Measurements from ENCODE around the gene ENTPD8.

DNA sequence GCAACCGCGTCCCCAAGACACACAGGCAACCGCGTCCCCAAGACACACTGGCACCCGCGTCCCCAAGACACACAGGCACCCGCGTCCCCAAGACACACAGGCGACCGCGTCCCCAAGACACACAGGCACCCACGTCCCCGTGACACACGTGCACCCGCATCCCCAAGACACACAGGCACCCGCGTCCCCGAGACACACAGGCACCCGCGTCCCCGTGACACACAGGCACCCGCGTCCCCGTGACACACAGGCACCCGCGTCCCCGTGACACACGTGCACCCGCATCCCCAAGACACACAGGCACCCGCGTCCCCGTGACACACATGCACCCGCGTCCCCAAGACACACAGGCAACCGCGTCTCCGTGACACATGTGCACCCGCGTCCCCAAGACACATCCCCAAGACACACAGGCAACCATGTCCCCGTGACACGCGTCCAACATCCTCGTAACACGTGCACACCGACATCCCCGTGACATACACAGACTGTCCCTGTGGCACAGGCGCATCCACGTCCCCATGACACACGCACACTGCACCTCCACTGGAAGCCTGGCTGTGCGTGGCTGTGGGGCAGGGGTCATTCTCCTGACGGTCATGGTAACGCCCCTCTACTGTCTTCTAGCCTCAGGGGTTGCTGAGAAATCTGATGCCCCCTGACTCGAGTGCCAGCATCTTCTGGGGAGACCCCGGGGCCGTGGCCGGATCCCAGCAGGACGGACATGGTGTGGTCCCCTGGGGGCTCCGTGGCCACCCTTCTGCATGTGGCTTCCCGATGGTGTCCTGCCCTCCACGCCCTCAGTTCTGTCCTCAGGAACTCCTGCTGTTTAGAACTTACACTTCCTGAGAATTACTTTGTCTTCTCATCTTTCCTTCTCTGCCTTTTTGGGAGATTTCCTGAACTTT, 42.3 kb downstream of the ENTPD8 start:
- TF ChIP-seq, protein P1, sequence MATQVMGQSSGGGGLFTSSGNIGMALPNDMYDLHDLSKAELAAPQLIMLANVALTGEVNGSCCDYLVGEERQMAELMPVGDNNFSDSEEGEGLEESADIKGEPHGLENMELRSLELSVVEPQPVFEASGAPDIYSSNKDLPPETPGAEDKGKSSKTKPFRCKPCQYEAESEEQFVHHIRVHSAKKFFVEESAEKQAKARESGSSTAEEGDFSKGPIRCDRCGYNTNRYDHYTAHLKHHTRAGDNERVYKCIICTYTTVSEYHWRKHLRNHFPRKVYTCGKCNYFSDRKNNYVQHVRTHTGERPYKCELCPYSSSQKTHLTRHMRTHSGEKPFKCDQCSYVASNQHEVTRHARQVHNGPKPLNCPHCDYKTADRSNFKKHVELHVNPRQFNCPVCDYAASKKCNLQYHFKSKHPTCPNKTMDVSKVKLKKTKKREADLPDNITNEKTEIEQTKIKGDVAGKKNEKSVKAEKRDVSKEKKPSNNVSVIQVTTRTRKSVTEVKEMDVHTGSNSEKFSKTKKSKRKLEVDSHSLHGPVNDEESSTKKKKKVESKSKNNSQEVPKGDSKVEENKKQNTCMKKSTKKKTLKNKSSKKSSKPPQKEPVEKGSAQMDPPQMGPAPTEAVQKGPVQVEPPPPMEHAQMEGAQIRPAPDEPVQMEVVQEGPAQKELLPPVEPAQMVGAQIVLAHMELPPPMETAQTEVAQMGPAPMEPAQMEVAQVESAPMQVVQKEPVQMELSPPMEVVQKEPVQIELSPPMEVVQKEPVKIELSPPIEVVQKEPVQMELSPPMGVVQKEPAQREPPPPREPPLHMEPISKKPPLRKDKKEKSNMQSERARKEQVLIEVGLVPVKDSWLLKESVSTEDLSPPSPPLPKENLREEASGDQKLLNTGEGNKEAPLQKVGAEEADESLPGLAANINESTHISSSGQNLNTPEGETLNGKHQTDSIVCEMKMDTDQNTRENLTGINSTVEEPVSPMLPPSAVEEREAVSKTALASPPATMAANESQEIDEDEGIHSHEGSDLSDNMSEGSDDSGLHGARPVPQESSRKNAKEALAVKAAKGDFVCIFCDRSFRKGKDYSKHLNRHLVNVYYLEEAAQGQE (IDR thresholded peaks at IDR 0.05; ENCODE audit: low read depth, low read length) = no peak
- TF ChIP-seq RFX5 (IDR thresholded peaks at IDR 0.05; ENCODE audit: low read depth, low read length) (no peak), RELA (IDR thresholded peaks at IDR 0.05; ENCODE audit: borderline replicate concordance, partially characterized antibody) (no peak), HDGF (IDR thresholded peaks at IDR 0.05) (no peak), HDAC2 (IDR thresholded peaks at IDR 0.05) (no peak), MTA3 (IDR thresholded peaks at IDR 0.05; ENCODE audit: borderline replicate concordance, low read length) (no peak)
- TF ChIP-seq, protein P2, sequence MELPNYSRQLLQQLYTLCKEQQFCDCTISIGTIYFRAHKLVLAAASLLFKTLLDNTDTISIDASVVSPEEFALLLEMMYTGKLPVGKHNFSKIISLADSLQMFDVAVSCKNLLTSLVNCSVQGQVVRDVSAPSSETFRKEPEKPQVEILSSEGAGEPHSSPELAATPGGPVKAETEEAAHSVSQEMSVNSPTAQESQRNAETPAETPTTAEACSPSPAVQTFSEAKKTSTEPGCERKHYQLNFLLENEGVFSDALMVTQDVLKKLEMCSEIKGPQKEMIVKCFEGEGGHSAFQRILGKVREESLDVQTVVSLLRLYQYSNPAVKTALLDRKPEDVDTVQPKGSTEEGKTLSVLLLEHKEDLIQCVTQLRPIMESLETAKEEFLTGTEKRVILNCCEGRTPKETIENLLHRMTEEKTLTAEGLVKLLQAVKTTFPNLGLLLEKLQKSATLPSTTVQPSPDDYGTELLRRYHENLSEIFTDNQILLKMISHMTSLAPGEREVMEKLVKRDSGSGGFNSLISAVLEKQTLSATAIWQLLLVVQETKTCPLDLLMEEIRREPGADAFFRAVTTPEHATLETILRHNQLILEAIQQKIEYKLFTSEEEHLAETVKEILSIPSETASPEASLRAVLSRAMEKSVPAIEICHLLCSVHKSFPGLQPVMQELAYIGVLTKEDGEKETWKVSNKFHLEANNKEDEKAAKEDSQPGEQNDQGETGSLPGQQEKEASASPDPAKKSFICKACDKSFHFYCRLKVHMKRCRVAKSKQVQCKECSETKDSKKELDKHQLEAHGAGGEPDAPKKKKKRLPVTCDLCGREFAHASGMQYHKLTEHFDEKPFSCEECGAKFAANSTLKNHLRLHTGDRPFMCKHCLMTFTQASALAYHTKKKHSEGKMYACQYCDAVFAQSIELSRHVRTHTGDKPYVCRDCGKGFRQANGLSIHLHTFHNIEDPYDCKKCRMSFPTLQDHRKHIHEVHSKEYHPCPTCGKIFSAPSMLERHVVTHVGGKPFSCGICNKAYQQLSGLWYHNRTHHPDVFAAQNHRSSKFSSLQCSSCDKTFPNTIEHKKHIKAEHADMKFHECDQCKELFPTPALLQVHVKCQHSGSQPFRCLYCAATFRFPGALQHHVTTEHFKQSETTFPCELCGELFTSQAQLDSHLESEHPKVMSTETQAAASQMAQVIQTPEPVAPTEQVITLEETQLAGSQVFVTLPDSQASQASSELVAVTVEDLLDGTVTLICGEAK (IDR thresholded peaks at IDR 0.05; ENCODE audit: borderline replicate concordance) = no peak
